Activated CD8-positive, alpha-beta memory T cell treated with anti-CD3 and anti-CD28 coated beads, Interleukin-2, amount 50 U/mL, for 1 hour (primary cell): ENCODE data around the gene CLDN9.
"Not testable (repeated sequence)": the region's sequence is repeated elsewhere in the genome, so short reads cannot be mapped to it uniquely, and the experiment has no call there.

ENCODE experiments used
- DNase-seq: peaks from one replicate; pipeline ENCODE4 v3.0.0-alpha.2; 2020; ENCODE audit errors: extremely low read depth

Gene CLDN9

GRCh38 chr16:3032624-3033023 lies 19.9 kb downstream of the CLDN9 start:
- no peak for DNase-seq

GRCh38 chr16:3035289-3035971 lies 22.7 kb downstream of the CLDN9 start:
- no peak for DNase-seq

GRCh38 chr16:3035972-3036725 lies 23.4 kb downstream of the CLDN9 start:
- DNase-seq, result no peak

GRCh38 chr16:3036726-3037315 lies 24.1 kb downstream of the CLDN9 start, which contains the start of gene BICDL2:
Gene BICDL2 (minus strand): TSS chr16:3036944. CDS start chr16:3035496, 1,448 bp downstream.
- DNase-seq, result no peak

GRCh38 chr16:3038256-3038655 lies 25.5 kb downstream of the CLDN9 start:
- DNase-seq, result no peak

- DNase-seq, result no peak
Observed at GRCh38 chr16:3038896-3039295, 26.2 kb downstream of the CLDN9 start.

GRCh38 chr16:3042376-3042775 lies 29.7 kb downstream of the CLDN9 start:
- no peak for DNase-seq

- no peak for DNase-seq
Observed at GRCh38 chr16:3044708-3045107, 32.0 kb downstream of the CLDN9 start.

GRCh38 chr16:3045758-3046640 lies 33.3 kb downstream of the CLDN9 start, which contains the start of gene MMP25:
Gene MMP25 (plus strand): TSS chr16:3046561. CDS start chr16:3046918, 357 bp downstream.
- DNase-seq, result no peak

GRCh38 chr16:3046641-3047386 lies 34.1 kb downstream of the CLDN9 start:
- DNase-seq, result no peak

GRCh38 chr16:3047387-3047720 lies 34.6 kb downstream of the CLDN9 start:
- DNase-seq, result no peak

- no peak for DNase-seq
Observed at GRCh38 chr16:3049921-3050481, 37.3 kb downstream of the CLDN9 start.

GRCh38 chr16:3050487-3050886 lies 37.8 kb downstream of the CLDN9 start:
- DNase-seq, result no peak

- no peak for DNase-seq
Observed at GRCh38 chr16:3051009-3051408, 38.3 kb downstream of the CLDN9 start.

- no peak for DNase-seq
Observed at GRCh38 chr16:3051494-3051893, 38.8 kb downstream of the CLDN9 start.

GRCh38 chr16:3052571-3053329 lies 40.0 kb downstream of the CLDN9 start:
- DNase-seq, result not testable (repeated sequence)

- not testable (repeated sequence) for DNase-seq
Observed at GRCh38 chr16:3053330-3053710, 40.6 kb downstream of the CLDN9 start.

- DNase-seq, result no peak
Observed at GRCh38 chr16:3054965-3055733, 42.4 kb downstream of the CLDN9 start.

GRCh38 chr16:3055734-3056115 lies 43.0 kb downstream of the CLDN9 start:
- not testable (repeated sequence) for DNase-seq
